Gastrocnemius medialis (tissue), 4 donors: ENCODE data around the gene KRT38.

ENCODE experiments used
- CTCF ChIP-seq, 5 experiments: fragments of 450-650 bp in 3 of 5; fragments of 200-600 bp in 2 of 5; sonication (generic) in 2 of 5; IDR thresholded peaks in 4 of 5; conservative IDR thresholded peaks in 1 of 5; 1 replicate in 4 of 5; 2 replicates in 1 of 5; pipeline ENCODE4 v1.5.1; 2016 to 2019; ENCODE audit warnings: antibody characterized with exemption in 5 of 5, mild to moderate bottlenecking in 3 of 5, moderate library complexity in 3 of 5
- POLR2A ChIP-seq, 2 donors: fragments of 450-650 bp; IDR thresholded peaks; one replicate each; pipeline ENCODE4 v1.6.1; 2017; ENCODE audit warnings: antibody characterized with exemption in 2 of 2, mild to moderate bottlenecking in 2 of 2, moderate library complexity in 2 of 2

- TF ChIP-seq POLR2A (IDR thresholded peaks at IDR 0.05) (no peak), CTCF (IDR thresholded peaks at IDR 0.05 in 4 of 5, conservative IDR thresholded peaks at IDR 0.05 in 1 of 5) (no peak)
Observed at GRCh38 chr17:41464173-41464572, 23.4 kb upstream of the KRT38 start.
